ENCODE results near the gene SCAPER. TPM values are rescaled to one million over a fixed set of nuclear protein-coding genes. Genes with fewer than 3 reads are reported as not detected.

Gene SCAPER
- total RNA-seq, 1 experiment from 2014 or later: 7.4 TPM

DNA sequence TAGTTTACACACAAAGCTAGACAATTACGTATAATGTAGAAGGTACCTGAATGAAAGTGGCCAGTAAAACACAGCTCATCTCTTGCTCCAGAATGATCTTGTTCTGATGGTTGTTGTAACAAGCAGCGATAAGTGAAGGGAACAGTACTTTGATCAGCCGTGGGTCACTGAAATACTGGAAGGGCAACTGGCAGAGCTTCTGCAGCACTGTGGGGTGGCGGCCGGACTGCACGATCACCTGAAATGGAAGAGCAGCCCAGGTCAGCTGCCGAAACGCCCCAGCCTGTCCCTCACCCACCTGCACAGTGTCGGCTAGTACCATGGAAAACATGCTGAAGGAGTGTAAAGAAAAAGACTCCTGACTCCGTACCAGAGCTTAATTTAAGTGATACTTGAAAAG lies 551.2 kb downstream of the SCAPER start:
- no peak for DNase-seq
- Histone ChIP-seq H2AFZ (ENCODE audit: low read length) (no peak overlapping the region), H4K20me1 (ENCODE audit: control insufficient read depth, insufficient read depth, insufficient read length) (no peaks in the 10 kb centered on the region), H3K14ac (ENCODE audit: insufficient read depth, low read length) (no peak overlapping the region), H2BK120ac (ENCODE audit: low read depth, low read length, poor library complexity, severe bottlenecking) (no peak overlapping the region), H4K91ac (ENCODE audit: insufficient read length, low read depth, low read length) (no peak overlapping the region), H2BK20ac (ENCODE audit: low read depth, low read length, poor library complexity, severe bottlenecking) (no peak overlapping the region), H3K27ac (ENCODE audit: insufficient read length, low read depth, low read length) (no peak overlapping the region), H4K8ac (replicated peaks; ENCODE audit: insufficient read length, low read depth, low read length) (no peak overlapping the region), H3K4me2 (ENCODE audit: insufficient read depth, insufficient read length, low read length) (no peak overlapping the region), H3K23me2 (ENCODE audit: insufficient read length, low read depth, low read length, poor library complexity, severe bottlenecking) (no peaks in the 10 kb centered on the region), H3T11ph (ENCODE audit: low read length) (no peak overlapping the region), H2BK15ac (ENCODE audit: low read depth, low read length) (no peak overlapping the region), H2BK12ac (ENCODE audit: insufficient read length, low read depth, low read length) (no peak overlapping the region), H3K18ac (ENCODE audit: insufficient read length, low read depth, low read length) (no peak overlapping the region), H3K79me1 (ENCODE audit: insufficient read depth, low read depth, low read length, poor library complexity, severe bottlenecking) (no peaks in the 10 kb centered on the region), H3K27me3 (ENCODE audit: insufficient read depth, low read length) (peaks cover under 1% of the 10 kb centered on the region; the same call in 1 of the 2 replicates), H2BK5ac (ENCODE audit: insufficient read length, low read length) (no peak overlapping the region), H3K56ac (ENCODE audit: insufficient read length, low read depth, low read length) (no peak overlapping the region), H3K79me2 (ENCODE audit: insufficient read depth, low read length) (no peaks in the 10 kb centered on the region), H3K23ac (ENCODE audit: insufficient read length, low read depth, low read length) (no peak overlapping the region), H3K9ac (ENCODE audit: extremely low read depth, insufficient read length, low read length) (no peak overlapping the region), H3K9me3 (ENCODE audit: control insufficient read depth, low read depth, low read length) (no peaks in the 10 kb centered on the region), H3K4me1 (ENCODE audit: insufficient read depth, low read length) (no peaks in the 10 kb centered on the region), H3K4ac (ENCODE audit: low read depth, low read length) (no peak overlapping the region), H2AK5ac (ENCODE audit: insufficient read length, low read length) (no peak overlapping the region), H4K5ac (ENCODE audit: insufficient read length, low read depth, low read length) (no peak overlapping the region)
- Mint-ChIP-seq H3K27ac (no peak overlapping the region), H3K36me3 (ENCODE audit: insufficient read depth in 1 of 3, low read depth in 3 of 3) (no peaks in the 10 kb centered on the region), H3K9me3 (no peaks in the 10 kb centered on the region), H3K27me3 (ENCODE audit: low read depth) (peaks cover 33% of the 10 kb centered on the region), H3K4me1 (no peaks in the 10 kb centered on the region), H3K4me3 (no peak overlapping the region)
- TF ChIP-seq, protein P1, sequence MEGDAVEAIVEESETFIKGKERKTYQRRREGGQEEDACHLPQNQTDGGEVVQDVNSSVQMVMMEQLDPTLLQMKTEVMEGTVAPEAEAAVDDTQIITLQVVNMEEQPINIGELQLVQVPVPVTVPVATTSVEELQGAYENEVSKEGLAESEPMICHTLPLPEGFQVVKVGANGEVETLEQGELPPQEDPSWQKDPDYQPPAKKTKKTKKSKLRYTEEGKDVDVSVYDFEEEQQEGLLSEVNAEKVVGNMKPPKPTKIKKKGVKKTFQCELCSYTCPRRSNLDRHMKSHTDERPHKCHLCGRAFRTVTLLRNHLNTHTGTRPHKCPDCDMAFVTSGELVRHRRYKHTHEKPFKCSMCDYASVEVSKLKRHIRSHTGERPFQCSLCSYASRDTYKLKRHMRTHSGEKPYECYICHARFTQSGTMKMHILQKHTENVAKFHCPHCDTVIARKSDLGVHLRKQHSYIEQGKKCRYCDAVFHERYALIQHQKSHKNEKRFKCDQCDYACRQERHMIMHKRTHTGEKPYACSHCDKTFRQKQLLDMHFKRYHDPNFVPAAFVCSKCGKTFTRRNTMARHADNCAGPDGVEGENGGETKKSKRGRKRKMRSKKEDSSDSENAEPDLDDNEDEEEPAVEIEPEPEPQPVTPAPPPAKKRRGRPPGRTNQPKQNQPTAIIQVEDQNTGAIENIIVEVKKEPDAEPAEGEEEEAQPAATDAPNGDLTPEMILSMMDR (conservative IDR thresholded peaks at IDR 0.05): no peak
- no CpG with 5 or more reads among the region's 10 CpGs for WGBS (ENCODE audit: extremely low coverage, insufficient read length, low lambda C conversion rate)

Measured in H9 (cell line).